T-helper 2 cell (primary cell): Measurements from ENCODE around the gene KANSL1.

ENCODE experiments used
- DNase-seq, 5 experiments: peaks; one replicate each; pipeline versions ENCODE4 v3.0.0 to v3.0.0-alpha.2; 2012 to 2022

KANSL1 gene

DNA sequence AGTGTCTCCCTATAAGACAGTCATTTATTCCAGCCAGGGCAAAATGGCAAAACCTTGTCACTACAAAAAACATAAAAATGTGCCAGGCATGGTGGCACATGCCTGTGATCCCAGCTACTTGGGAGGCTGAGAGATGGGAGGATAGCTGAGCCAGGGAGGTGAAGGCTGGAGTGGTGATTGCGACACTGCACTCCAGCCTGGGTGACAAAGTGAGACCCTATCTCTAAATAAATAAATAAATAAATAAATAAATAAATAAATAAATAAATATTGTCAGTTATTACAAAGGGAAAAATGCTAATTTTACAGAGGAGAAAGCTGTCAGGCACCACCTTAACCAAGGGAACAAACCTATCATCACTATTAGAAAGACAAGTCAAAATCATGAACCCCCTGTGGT is 118.7 kb downstream of the KANSL1 start:
- no peak for DNase-seq

DNA sequence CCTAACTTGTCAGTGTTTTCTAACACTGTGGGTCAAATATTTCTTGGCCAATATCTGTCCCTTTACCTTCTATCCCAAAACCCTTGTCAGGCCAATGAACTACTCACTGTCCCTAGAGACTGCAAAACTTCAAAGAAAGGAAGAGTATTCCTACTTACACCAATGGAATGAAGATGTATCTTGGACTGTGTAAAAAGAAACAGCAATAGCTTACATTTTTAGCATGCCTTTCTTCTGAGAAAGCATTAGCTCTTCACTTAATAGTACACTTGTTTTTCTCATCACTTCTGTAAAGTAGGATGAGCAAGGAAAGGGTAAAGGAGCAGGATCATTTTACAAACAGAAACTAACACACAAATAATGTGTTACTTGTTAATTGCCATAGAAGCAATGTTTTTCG is 120.2 kb downstream of the KANSL1 start:
- DNase-seq, result no peak

DNA sequence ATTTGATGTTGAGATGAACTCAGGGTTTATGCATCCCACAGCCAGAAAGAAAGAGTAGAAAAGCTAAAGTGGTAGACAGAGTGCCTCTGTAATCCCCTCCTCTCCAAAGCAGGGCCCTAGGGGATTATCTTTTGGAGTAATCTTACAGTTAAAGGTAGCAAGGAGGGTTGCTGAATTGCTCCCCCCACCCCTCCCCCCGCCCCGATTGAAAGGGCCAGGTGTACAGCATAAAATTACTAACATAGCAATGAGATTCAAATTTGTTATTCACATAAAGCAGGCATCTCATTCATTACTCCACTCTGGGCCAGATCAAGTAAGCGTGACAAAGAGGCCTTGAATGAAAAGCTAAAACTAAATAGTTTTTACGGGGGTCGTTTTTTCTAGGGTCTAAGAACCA is 121.4 kb downstream of the KANSL1 start:
- DNase-seq, result no peak

DNA sequence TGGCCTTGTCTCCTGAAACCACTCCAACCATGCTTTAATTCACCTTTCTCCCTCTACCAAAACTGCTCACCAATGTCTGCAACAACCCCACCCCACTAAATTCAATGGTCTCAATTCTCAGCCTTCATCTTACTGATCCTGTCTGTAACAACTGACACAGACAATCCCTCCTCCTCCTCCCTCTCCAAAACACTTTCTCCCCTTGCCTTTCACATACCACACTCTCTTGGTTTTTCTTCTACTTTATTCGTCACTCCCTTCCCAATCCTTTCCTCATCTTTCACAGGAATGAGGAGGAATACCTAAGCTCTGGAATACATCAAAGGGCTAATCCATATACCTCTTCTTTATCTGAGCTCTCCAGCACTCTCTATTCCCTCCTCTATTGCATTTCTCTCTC is 128.8 kb downstream of the KANSL1 start:
- DNase-seq, result no peak

DNA sequence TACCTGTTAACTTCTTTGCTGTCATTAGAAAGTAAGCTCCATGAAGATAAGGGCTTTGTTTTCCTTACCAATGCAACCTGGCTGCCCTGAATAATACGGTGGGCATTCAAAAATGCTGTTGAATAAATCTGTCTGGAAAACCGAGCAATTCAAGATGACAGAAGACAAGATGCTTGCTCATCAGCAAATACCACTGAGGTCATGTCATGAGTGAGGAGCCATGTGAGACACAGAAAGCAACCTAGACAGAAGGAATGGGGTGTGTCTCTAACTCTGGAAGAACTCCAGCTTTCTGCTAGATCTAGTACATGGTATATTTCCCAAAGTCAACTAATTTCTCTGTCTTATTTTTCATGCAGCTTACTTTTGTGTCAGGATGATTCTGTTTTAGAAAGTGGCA is 130.0 kb downstream of the KANSL1 start:
- no peak for DNase-seq

DNA sequence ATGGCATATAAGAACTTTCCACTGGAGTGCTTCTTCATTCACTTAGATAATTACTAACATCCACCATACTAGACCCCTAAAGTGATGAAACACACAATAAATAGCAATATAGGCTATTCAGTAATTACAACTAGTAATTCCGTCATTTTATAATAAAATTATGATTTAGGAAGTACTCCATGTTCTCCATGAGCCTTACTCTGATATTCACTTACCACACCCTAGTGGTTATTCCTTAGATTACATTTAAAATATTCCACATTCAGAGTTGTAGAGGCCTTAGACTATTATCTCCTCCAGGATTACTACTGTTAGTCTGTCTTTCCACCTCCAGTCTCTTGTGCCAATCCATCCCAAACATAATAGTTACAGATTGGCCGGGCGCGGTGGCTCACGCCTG is 131.8 kb downstream of the KANSL1 start:
- no peak for DNase-seq

DNA sequence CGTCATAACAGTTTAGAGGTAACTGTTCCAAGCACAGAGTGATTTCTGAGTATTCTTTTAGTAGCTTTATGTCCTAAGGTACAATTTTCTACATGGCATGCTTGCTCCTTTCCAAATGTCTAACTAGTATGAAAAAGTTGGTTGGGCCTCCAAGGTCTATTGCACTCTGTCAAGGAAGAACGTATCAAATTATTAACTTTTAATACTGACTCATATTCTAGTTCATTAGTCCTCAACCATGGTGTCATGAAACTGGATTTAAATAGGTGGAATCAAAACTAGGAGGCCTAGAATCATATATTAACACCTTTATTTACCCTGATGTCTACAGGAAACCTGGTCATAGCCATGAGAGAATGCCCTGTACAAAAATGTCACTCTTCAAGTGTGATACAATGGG is 132.8 kb downstream of the KANSL1 start:
- no peak for DNase-seq

DNA sequence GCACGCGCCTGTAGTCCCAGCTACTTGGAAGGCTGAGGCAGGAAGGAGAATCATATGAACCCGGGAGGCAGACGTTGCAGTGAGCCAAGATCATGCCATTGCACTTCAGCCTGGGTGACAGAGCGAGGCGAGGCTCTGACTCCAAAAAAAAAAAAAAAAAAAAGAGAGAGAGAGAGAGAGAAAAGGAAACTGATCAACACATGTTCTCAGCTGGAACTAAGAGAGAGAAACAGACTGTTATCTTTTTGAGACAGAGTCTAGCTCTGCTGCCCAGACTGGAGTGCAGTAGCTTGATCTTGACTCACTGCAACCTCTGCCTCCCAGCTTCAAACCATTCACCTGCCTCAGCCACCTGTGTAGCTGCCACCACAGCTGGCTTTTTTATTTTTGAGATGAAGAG is 133.7 kb downstream of the KANSL1 start:
- DNase-seq, result no peak

DNA sequence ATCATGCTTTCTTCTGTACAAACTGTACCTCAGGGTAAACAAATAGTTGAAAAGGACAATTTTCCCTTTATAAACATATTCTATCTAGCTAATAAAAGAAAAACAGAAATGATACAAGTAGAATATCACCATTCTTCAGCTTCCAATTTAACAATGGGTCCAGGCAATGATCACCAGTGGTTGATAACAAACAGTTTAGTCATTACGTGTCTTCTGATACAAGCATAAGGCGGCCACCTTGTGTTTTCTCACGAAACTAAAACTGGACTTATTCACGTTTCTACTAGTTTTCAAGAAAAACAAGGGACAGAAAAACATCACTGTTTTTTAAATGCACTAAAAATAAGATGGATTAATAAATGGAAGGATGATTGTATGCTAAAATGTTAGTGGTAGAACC is 135.9 kb downstream of the KANSL1 start:
- peak in 1 of 5 experiments; percentile 50 for DNase-seq

DNA sequence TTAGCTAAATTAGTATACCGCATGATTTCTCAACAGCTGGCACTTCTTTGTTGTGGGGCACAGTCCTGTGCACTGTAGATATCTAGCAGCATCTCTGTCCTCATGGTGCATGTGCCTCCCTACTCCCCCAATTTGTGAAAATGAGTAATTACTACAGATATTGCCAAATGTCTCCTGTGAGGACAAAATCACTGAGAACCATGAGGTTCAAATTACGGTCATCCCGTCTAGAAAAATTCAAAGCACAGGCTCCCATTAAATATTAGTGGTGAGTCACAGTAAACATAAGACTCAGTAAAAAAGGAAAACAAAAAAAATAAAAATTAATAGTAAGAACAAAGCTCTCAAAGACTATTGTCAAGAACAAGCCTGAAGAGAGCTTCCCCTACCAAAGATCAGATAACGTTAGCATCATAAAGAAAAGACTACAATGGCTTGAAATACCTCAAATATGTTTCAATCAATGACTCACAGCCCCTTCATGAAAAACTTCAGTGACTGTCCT is 136.4 kb downstream of the KANSL1 start:
- DNase-seq, result peak in 1 of 5 experiments; percentile 59

DNA sequence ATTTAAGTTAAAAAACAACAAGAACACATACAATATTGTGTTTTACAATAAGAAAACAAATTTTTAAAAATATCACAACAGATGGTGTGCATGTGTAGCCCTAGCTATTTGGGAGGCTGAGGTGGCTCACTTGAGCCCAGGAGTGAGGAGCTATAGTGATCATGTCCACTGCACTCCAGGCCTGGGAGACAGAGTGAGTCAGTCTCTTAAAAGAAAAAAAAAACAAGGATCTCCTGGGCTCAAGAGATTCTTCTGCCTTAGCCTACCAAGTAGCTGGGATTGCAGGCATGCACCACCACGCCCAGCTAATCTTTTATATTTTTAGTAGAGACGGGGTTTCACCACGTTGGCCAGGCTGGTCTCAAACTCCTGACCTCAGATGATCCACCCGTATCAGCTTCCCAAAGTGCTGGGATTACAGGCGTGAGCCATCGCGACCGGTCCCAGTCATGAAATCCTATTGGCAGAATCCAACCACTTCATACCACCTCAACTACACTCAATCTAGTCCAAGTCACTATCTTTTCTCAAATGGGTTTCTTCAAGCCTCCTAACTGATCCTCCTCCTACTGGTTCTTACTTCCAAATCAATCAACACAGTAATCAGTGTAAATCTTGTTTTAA is 139.2 kb downstream of the KANSL1 start:
- DNase-seq, result no peak

DNA sequence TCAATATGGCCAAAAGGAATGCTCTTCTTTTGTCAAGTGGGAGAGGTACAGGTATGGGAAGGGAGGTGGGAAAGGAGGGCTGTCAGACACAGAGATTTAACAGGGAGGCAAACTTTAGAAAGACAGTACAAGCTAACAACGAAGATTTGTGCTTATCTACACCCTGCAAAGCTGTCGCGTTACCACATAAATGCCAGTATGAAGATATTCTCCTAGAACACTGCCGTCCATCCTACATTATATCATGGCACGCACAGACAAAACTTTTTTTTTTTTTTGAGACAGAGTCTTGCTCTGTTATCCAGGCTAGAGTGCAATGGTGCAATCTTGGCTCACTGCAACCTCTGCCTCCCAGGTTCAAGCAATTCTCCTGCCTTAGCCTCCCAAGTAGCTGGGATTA is 143.6 kb downstream of the KANSL1 start:
- no peak for DNase-seq

DNA sequence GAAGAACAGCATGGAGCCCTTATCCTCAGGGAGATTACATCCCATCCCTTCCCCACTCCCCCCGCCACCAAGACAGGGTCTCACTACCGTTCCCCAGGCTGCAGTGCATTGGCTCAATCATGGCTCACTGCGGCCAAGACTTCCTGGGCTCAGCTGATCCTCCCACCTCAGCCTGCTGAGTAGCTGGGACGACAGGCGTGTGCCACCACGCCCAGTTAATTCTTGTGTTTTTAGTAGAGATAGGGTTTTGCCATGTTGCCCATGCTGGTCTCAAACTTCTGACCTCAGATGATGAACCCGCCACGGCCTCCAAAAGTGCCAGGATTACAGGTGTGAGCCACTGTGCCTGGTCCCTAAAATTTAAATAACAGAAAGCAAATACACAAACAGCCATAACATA is 145.4 kb downstream of the KANSL1 start:
- no peak for DNase-seq

DNA sequence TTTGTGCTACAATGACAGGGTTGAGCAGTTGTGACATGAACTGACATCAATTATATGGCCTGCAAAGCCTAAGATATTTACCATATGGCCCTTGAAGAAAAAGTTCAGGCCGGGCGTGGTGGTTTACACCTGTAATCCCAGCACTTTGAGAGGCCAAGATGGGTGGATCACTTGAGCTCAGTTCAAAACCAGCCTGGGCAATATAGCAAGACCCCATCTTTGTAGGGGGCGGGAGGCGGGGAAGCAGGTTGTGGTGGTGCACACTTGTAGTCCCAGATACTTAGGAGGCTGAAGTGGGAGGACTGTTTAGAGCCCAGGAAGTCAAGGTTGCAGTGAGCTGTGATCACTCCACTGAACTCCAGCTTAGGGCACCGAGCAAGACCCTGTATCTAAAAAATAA is 145.8 kb downstream of the KANSL1 start:
- no peak for DNase-seq

DNA sequence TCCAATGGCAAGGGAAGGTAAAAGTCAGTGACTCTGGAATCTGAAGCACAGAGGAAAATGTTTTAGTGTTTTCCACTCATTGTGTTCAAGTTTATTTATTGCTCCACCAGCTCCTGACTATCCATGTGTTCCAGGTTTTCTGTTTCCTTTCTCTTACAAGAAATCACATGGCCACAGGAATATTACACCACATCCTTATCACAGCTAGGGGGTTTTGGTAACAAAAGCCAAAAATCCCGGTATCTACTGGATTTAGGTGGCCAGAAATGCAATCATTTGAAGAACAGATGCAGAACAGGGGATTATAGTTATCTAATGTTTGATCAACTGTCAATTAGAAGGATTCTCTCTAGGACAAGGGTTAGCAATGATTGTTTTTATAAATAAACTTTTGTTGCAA is 146.3 kb downstream of the KANSL1 start:
- DNase-seq, result no peak

DNA sequence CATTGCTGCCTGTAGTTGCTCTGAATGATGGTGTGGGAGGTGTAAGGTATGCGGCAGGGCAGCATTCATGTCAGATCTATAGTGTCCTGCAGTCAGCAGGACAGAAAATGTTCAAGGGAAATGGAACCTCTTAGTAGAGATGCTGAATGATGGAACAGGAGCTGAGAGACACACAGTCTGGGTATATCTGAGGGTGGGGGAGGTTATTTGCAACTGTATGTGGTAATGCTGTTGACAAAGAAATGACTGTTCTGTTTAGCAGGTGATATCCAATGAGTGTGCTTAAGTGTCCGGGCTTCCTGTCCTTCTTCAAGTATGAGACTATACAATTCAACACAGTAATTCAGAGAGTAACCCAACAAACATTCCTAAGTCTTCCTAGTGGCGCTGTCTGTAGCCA is 147.6 kb downstream of the KANSL1 start:
- DNase-seq, result peak in 1 of 5 experiments; percentile 74

DNA sequence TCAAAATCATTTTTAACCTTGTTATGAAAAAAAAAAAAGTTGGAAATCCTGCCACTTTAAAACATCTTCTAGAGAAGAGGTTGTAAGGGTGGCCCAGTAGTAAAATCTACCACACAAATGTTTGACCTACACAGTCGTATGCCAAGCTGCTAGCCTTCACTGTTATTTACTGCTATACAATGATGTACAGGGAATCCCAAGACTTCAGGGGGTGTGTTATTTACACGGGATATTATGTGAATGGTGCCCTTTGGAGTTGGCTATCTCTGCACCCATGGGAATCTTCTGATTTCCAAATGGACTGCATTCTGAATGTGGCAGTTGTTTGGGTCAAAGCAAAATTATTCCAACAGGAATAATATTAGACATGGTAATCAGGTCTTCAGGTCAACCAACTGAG is 148.2 kb downstream of the KANSL1 start:
- DNase-seq, result no peak

DNA sequence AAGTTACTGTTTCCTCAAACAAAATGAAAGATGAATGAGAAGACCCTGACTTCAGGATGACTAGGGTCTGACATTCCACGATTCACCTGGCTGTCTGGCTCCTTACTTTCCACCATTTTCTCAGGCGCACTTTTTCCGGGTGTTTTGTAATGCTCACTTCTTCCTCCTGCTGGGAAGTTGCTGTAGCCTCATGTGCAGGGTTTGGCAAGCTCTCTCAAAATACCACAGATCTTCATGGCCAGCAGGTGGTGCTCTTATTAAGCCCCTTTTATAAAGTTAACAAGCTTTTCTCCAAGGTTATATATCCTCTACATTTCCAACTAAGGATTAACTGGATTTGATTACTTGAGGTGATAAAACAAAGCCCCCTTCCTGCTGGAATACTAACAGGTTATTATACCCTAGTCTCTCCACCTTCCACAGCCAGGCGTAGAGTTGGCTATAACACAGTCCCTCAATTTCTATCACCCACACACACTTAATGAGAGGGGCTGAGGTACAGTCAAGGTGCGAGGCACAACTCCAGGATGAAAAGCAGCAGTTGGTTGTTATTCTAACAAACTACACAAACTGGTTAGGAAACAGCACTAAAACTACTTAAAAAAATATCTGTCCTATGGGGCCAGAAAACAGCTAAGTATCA is 148.8 kb downstream of the KANSL1 start:
- DNase-seq, result peak in 4 of 5 experiments; percentile 28 to 58 (median 30)

DNA sequence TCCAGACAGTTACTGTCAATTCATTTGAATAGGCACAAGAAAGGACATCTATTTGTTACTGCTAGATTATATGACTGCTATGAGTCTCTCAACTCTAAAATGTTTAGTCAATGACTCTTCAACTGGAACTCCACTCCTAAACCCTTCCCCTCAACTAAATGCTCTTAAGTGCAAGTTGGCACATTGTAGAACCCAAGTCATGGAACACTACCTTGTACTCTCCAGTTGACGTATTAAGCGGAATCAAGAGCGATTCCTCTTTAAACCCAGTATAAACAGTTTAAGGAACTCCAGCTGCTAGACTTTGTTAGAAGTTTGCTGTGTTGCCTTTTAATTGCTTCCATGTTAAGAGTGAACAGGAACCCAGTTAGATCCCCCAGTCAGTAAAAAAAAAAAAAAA is 149.6 kb downstream of the KANSL1 start:
- DNase-seq, result no peak

DNA sequence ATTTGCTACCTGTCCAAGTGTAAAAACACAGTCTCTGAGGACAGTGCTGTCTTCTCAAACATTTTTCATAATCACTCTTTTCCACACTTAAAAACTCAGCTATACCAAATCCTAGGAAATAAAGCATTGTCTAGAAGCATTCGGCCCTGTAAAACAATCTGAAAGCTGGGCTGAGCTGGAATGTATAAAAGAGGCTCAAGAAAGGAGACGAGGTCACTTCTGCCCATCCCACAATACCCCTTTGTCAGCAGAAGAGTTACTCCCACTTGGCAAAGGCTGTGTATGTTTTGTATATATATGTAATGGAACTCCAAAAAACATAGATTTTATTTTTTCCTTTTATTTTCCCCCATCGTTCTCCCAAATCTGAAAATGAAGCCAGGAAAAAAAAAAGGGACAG is 150.3 kb downstream of the KANSL1 start:
- DNase-seq, result no peak

DNA sequence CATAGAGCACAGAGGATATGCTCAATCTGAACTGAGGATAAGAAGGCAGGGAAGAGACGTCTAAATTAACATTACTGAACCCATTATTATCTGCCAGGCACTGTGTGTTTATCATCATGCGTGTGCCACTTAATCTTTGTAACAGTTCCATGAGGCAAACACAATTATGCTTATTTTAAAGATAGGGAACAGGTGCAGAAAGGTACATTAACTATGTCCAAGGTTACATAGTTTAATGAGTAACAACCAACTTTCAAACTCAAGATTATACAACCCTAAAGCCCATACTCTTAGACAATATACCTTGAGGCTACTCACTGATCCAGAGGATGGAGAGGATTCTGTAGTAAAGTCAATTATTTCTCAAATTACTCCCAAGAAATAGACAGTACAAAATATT is 151.0 kb downstream of the KANSL1 start:
- no peak for DNase-seq

DNA sequence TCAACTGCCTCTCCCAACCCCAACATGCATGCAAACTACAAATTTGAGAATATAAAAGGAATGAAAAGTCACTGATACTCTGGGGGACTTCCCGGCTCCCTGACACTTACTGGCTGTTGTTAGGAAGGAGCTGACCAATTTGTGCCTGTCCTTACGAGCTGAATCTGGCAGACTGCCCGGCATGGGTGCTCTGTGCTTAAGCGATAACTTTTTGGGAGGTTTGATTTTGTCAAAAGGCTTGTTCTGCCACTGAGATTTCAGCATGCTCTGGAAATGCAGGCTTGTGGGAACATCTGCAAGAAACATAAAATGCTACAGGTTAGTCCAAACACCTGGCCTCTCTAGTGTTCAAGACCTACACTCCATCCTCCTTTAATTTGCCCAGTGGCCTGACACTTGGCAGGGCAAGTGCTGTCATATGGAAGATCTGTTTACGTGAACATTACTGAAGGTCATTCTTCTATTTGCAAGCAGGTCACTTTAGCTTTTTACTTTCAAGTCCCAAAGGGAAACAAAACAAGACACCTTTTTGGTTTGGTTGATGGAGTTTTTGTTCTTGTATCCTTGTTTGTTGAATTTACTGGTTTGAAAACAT is 153.5 kb downstream of the KANSL1 start:
- DNase-seq, result no peak

DNA sequence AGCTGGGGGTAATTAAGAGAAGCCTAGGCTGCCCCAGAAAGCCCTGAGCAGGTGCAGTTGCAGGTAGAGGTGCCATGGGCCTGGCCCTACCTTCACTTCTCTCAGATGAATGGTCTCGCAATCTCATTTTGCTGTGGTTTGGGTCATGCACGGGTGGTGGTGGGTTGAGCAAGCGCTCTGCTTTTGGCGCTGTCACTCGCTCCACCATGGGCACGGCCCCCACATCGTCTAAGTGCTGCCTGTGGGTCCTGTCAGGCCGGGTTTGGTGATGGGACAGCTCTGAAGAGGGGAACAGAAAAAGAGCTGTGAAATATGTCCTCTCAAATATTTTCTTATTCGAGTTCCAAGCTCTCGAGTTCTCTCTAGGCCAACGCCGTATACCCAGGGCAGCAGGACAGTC is 154.3 kb downstream of the KANSL1 start:
- DNase-seq, result no peak

DNA sequence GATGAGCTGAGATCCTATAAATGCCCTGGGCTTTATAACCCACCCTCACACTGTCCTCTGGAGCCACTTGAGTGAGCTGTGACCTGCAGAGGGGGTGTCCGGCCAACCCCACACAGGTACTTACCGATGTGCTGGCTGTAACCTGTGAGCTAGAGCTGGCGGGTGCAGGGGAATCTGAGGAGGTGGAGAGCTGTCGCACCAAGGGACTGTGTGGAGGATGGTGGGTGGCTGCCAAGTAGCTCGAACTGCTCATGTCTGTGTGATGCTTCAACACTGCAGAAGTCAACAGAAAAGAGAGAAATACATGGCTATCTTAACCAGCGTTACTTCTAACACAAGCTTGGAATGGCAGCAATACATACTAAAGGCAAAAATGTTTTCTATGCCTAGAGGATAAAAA is 154.8 kb downstream of the KANSL1 start:
- no peak for DNase-seq
